ENCODE results near the gene GPAT2. TPM values are rescaled to one million over a fixed set of nuclear protein-coding genes. Genes with fewer than 3 reads are reported as not detected.

Gene GPAT2
- total RNA-seq, 3 donors from 2014 or later (not counting 1 experiment from before 2014, with no cell fraction given): 2.3 to 6.0 (median 3.8) TPM

DNA sequence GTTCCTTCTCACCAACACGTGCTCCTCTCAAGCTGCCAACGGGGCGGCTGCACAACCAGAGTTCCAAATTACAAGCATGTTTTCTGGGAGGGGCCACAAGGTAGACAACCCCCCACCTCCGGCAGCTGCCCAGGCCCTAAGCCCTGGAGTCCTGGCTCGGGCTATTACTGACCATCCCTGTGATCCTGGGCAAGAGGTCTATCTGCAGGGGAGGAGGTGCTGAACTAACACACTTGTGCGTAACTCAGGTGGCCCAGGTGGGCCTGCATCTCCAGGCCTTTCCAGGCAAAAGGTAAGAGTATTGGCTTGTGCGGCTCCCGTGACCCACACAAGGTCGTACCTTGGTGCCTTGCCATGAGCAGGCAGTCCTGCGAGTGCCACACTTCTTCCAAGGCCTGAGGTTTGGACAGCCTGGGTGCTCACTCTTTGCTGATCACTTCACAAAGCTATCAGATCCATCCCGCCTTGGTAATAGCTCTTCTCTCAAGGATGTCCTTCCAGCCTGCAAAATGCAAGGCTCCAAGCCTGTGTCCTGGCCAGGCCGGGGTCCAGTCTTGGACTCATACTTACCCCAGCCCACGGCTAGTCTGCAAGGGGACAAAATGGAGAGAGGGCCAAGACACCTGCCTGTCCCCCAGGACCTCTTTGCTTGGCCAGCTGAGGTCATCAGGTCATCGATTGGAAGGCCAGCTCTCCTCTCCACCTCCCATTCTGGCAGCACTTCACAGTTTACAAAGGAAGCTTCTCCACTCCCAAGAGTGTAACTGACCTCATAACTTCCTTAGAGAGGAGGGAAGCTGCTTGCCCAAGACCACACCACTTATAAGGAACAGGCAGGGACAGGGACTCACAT lies 47.7 kb upstream of the GPAT2 start:
- no peak for TF ChIP-seq CTCF (IDR thresholded peaks at IDR 0.05)
- Mint-ChIP-seq H3K4me3 (no peak overlapping the region), H3K9me3 (no peaks in the 10 kb centered on the region), H3K27me3 (ENCODE audit: low read depth in 2 of 2) (peaks cover 13 to 17% of the 10 kb centered on the region in 2 donors), H3K4me1 (no peaks in the 10 kb centered on the region), H3K36me3 (no peaks in the 10 kb centered on the region), H3K27ac (no peak overlapping the region)
- Histone ChIP-seq H3K4me3 (ENCODE audit: low read length) (no peak overlapping the region), H3K4me1 (ENCODE audit: control insufficient read depth, insufficient read depth, low read length) (no peaks in the 10 kb centered on the region), H3K27me3 (ENCODE audit: control insufficient read depth, insufficient read depth, low read length) (no peaks in the 10 kb centered on the region), H3K36me3 (ENCODE audit: control insufficient read depth, insufficient read depth, low read length) (no peaks in the 10 kb centered on the region), H3K9me3 (ENCODE audit: control insufficient read depth, insufficient read depth, low read length) (no peaks in the 10 kb centered on the region), H3K27ac (ENCODE audit: low read length) (no peak overlapping the region)
- ATAC-seq (no peak), DNase-seq (peak in 1 of 2 donors; percentile 11)
- intact Hi-C loops (cut with micrococcal nuclease): no loop called here
- WGBS (ENCODE audit: insufficient coverage): 94% methylated on average over 14 of the region's 14 CpGs

DNA sequence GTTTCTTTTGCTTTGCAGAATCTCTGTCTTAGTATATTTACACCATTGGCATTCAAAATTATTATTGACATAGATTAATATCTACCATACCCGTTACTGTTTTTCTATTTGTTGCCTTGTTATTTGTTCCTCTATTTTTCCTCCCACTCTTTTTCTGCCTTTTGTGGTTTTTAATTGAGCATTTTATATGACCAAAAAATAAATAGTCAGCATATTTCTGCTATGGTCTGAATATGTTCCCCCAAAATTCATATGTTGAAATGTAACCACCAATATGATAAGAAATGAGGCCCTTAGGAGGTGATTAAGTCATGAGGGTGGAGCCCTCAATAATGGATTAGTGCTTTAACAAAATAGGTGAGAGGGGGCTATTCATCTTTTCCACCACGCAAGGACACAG lies 46.3 kb upstream of the GPAT2 start:
- H3K4me1 ChIP-seq (ENCODE audit: control insufficient read depth, insufficient read depth, low read length): no peaks in the 10 kb centered on the region
- H3K27ac ChIP-seq (ENCODE audit: low read length): no peak overlapping the region
- no peak overlapping the region for H3K27ac Mint-ChIP-seq
- no peaks in the 10 kb centered on the region for H3K9me3 Mint-ChIP-seq
- intact Hi-C loops (cut with micrococcal nuclease): no loop called here
- peaks cover 14 to 17% of the 10 kb centered on the region in 2 donors for H3K27me3 Mint-ChIP-seq (ENCODE audit: low read depth in 2 of 2)
- no peaks in the 10 kb centered on the region for H3K9me3 ChIP-seq (ENCODE audit: control insufficient read depth, insufficient read depth, low read length)
- no peaks in the 10 kb centered on the region for H3K4me1 Mint-ChIP-seq
- ATAC-seq: no peak
- no peak for TF ChIP-seq CTCF (IDR thresholded peaks at IDR 0.05)
- H3K36me3 ChIP-seq (ENCODE audit: control insufficient read depth, insufficient read depth, low read length): no peaks in the 10 kb centered on the region
- no peak overlapping the region for H3K4me3 ChIP-seq (ENCODE audit: low read length)
- H3K36me3 Mint-ChIP-seq: no peaks in the 10 kb centered on the region
- no peaks in the 10 kb centered on the region for H3K27me3 ChIP-seq (ENCODE audit: control insufficient read depth, insufficient read depth, low read length)
- H3K4me3 Mint-ChIP-seq: no peak overlapping the region
- WGBS (ENCODE audit: insufficient coverage): no CpG with 5 or more reads among the region's 2 CpGs
- DNase-seq: no peak

DNA sequence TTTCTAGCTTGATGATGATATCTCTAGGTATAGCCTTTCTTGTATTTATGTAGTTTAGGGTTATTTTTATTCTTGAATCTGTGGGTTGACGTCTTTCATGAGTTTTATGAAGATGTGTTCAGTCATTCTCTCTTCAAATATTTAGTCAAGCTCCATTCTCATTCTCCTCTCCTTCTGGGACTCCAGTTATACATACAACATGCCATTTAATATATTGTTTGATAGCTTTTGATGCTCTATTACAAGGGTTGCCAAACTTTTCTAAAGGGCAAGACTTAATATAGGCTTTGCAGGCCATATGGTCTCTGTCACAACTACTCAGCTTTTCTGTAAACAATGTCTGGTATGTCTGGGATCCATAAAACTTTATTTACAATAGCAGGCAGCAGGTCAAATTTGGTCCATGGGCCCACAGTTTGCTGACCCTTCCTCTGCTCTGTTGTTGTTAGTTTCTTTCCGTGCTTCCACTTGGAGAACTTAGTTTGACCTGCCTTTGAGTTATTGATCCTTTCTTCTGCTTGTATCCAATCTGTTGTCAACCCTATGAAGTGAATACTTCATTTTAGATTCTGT lies 40.6 kb upstream of the GPAT2 start:
- no peaks in the 10 kb centered on the region for H3K9me3 Mint-ChIP-seq
- Histone ChIP-seq H3K4me3 (ENCODE audit: low read length) (no peak overlapping the region), H3K4me1 (ENCODE audit: control insufficient read depth, insufficient read depth, low read length) (no peaks in the 10 kb centered on the region), H3K27me3 (ENCODE audit: control insufficient read depth, insufficient read depth, low read length) (no peaks in the 10 kb centered on the region), H3K27ac (ENCODE audit: low read length) (no peak overlapping the region), H3K36me3 (ENCODE audit: control insufficient read depth, insufficient read depth, low read length) (no peaks in the 10 kb centered on the region), H3K9me3 (ENCODE audit: control insufficient read depth, insufficient read depth, low read length) (no peaks in the 10 kb centered on the region)
- H3K36me3 Mint-ChIP-seq: no peaks in the 10 kb centered on the region
- H3K27ac Mint-ChIP-seq: no peak overlapping the region
- no peak for TF ChIP-seq CTCF (IDR thresholded peaks at IDR 0.05)
- ATAC-seq (no peak), DNase-seq (no peak)
- H3K27me3 Mint-ChIP-seq (ENCODE audit: low read depth in 2 of 2): peaks cover 8 to 11% of the 10 kb centered on the region in 2 donors
- intact Hi-C loops (cut with micrococcal nuclease): no loop called here
- H3K4me3 Mint-ChIP-seq: no peak overlapping the region
- no peaks in the 10 kb centered on the region for H3K4me1 Mint-ChIP-seq
- 82% methylated on average over 1 of the region's 2 CpGs for WGBS (ENCODE audit: insufficient coverage)
